ENCODE data around the gene SMYD3. TPM values are rescaled to one million over a fixed set of nuclear protein-coding genes. Genes with fewer than 3 reads are reported as not detected.
"Not testable (repeated sequence)": the region's sequence is repeated elsewhere in the genome, so short reads cannot be mapped to it uniquely, and the experiment has no call there.

SMYD3 gene
- total and polyA plus RNA-seq, 5 donors from 2014 or later: 17.7 to 36.6 (median 28.9) TPM

- Mint-ChIP-seq H3K27me3 (no peaks in the 10 kb centered on the region), H3K27ac (no peak overlapping the region), H3K4me3 (no peak overlapping the region), H3K4me1 (no peaks in the 10 kb centered on the region), H3K9me3 (peaks cover 1 to 43% (median 11%) of the 10 kb centered on the region in 7 donors), H3K36me3 (no peaks in the 10 kb centered on the region)
- DNase-seq: no peak
- no peak overlapping the region for H3K27ac ChIP-seq (ENCODE audit: insufficient read depth, low read length, poor library complexity, severe bottlenecking)
- H3K36me3 ChIP-seq (ENCODE audit: control insufficient read depth, insufficient read depth, low read length): no peaks in the 10 kb centered on the region
- no peak overlapping the region for H3K4me3 ChIP-seq (ENCODE audit: low read depth, low read length)
- no peaks in the 10 kb centered on the region for H3K27me3 ChIP-seq (ENCODE audit: control insufficient read depth, insufficient read depth, low read length)
- no peak for ATAC-seq (ENCODE audit: low read depth in 2 of 2)
- no peaks in the 10 kb centered on the region for H3K4me1 ChIP-seq (ENCODE audit: control insufficient read depth, insufficient read depth, low read length, poor library complexity, severe bottlenecking)
- peaks cover 0 to 6% of the 10 kb centered on the region in 2 experiments for H3K9me3 ChIP-seq (ENCODE audit: control insufficient read depth in 2 of 2, low read length in 2 of 2)
These were observed 776.3 kb downstream of the SMYD3 start for GRCh38 chr1:245730801-245731200.

GRCh38 chr1:245728035-245728434 is 779.0 kb downstream of the SMYD3 start:
- DNase-seq; H3K9me3 ChIP-seq (ENCODE audit: control insufficient read depth in 2 of 2, low read length in 2 of 2); H3K4me3 ChIP-seq (ENCODE audit: low read depth, low read length); H3K4me3 Mint-ChIP-seq; H3K27me3 Mint-ChIP-seq; H3K36me3 ChIP-seq (ENCODE audit: control insufficient read depth, insufficient read depth, low read length); H3K27ac ChIP-seq (ENCODE audit: insufficient read depth, low read length, poor library complexity, severe bottlenecking); H3K36me3 Mint-ChIP-seq; ATAC-seq (ENCODE audit: low read depth in 2 of 2); H3K27me3 ChIP-seq (ENCODE audit: control insufficient read depth, insufficient read depth, low read length); H3K4me1 ChIP-seq (ENCODE audit: control insufficient read depth, insufficient read depth, low read length, poor library complexity, severe bottlenecking); H3K4me1 Mint-ChIP-seq; H3K27ac Mint-ChIP-seq: not testable (repeated sequence)
- H3K9me3 Mint-ChIP-seq: peaks cover 3 to 45% (median 12%) of the 10 kb centered on the region in 7 donors

DNA sequence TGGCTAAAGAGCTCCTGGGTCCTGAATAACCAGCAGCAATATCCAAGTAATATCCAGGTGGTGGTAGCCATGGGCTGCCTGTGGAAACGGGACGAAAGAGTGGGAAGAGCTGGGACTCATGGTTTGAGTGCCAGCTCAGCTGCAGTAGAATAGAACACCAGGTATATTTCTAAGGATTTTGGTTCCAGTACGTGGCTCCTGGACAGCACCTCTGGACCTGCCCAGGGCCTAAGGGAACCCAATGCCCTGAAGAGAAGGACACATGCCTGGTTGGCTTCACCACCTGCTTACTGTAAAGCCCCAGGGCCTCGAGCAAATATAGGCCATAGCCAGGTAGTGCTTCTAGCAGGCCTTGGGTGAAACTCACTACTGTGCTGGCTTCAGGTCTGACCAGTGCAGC is 785.6 kb downstream of the SMYD3 start:
- H3K4me3 ChIP-seq (ENCODE audit: low read depth, low read length): no peak overlapping the region
- no peaks in the 10 kb centered on the region for H3K27me3 ChIP-seq (ENCODE audit: control insufficient read depth, insufficient read depth, low read length)
- DNase-seq (no peak), ATAC-seq (ENCODE audit: low read depth in 2 of 2) (no peak)
- no peaks in the 10 kb centered on the region for H3K36me3 ChIP-seq (ENCODE audit: control insufficient read depth, insufficient read depth, low read length)
- Mint-ChIP-seq H3K27me3 (peaks cover 7% of the 10 kb centered on the region), H3K9me3 (peaks cover 0 to 12% (median 5%) of the 10 kb centered on the region in 7 donors), H3K4me1 (peaks cover 0 to 2% (median 0%) of the 10 kb centered on the region in 4 donors), H3K36me3 (no peaks in the 10 kb centered on the region), H3K27ac (no peak overlapping the region), H3K4me3 (no peak overlapping the region)
- no peaks in the 10 kb centered on the region for H3K9me3 ChIP-seq (ENCODE audit: control insufficient read depth in 2 of 2, low read length in 2 of 2)
- H3K27ac ChIP-seq (ENCODE audit: insufficient read depth, low read length, poor library complexity, severe bottlenecking): no peak overlapping the region
- no peaks in the 10 kb centered on the region for H3K4me1 ChIP-seq (ENCODE audit: control insufficient read depth, insufficient read depth, low read length, poor library complexity, severe bottlenecking)

DNA sequence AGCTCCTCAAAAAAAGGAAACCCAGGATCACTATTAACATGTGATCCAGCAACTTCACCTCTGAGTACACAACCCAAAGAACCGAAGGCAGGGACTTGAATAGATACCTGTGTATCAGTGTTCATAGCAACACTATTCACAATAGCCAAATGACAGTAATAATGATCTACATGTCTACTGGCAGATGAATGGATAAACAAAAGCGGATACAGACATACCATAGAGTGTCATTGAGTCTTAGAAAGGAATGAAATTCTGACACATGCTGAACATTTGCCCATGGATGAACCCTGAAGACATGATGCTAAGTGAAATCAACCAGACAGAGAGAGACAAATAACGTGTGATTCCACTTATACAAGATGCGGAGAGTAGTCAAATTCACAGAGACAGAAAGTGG is 788.1 kb downstream of the SMYD3 start:
- Histone ChIP-seq H3K4me1 (ENCODE audit: control insufficient read depth, insufficient read depth, low read length, poor library complexity, severe bottlenecking) (no peaks in the 10 kb centered on the region), H3K27me3 (ENCODE audit: control insufficient read depth, insufficient read depth, low read length) (no peaks in the 10 kb centered on the region), H3K36me3 (ENCODE audit: control insufficient read depth, insufficient read depth, low read length) (no peaks in the 10 kb centered on the region), H3K9me3 (ENCODE audit: control insufficient read depth in 2 of 2, low read length in 2 of 2) (no peaks in the 10 kb centered on the region), H3K27ac (ENCODE audit: insufficient read depth, low read length, poor library complexity, severe bottlenecking) (no peak overlapping the region), H3K4me3 (ENCODE audit: low read depth, low read length) (no peak overlapping the region)
- no peaks in the 10 kb centered on the region for H3K36me3 Mint-ChIP-seq
- DNase-seq (no peak), ATAC-seq (ENCODE audit: low read depth in 2 of 2) (no peak)
- H3K27ac Mint-ChIP-seq: no peak overlapping the region
- H3K9me3 Mint-ChIP-seq: peaks cover 0 to 7% (median 1%) of the 10 kb centered on the region in 7 donors
- peaks cover 0 to 2% (median 0%) of the 10 kb centered on the region in 4 donors for H3K4me1 Mint-ChIP-seq
- peaks cover 7% of the 10 kb centered on the region for H3K27me3 Mint-ChIP-seq
- no peak overlapping the region for H3K4me3 Mint-ChIP-seq

- no peak overlapping the region for H3K4me3 ChIP-seq (ENCODE audit: low read depth, low read length)
- DNase-seq: no peak
- H3K27me3 ChIP-seq (ENCODE audit: control insufficient read depth, insufficient read depth, low read length): no peaks in the 10 kb centered on the region
- H3K9me3 ChIP-seq (ENCODE audit: control insufficient read depth in 2 of 2, low read length in 2 of 2): no peaks in the 10 kb centered on the region
- no peak for ATAC-seq (ENCODE audit: low read depth in 2 of 2)
- Mint-ChIP-seq H3K4me1 (peaks cover 0 to under 1% (median 0%) of the 10 kb centered on the region in 4 donors), H3K27me3 (peaks cover 7% of the 10 kb centered on the region), H3K27ac (no peak overlapping the region), H3K4me3 (no peak overlapping the region), H3K36me3 (no peaks in the 10 kb centered on the region), H3K9me3 (peaks cover 0 to 7% (median 0%) of the 10 kb centered on the region in 7 donors)
- no peaks in the 10 kb centered on the region for H3K36me3 ChIP-seq (ENCODE audit: control insufficient read depth, insufficient read depth, low read length)
- no peaks in the 10 kb centered on the region for H3K4me1 ChIP-seq (ENCODE audit: control insufficient read depth, insufficient read depth, low read length, poor library complexity, severe bottlenecking)
- H3K27ac ChIP-seq (ENCODE audit: insufficient read depth, low read length, poor library complexity, severe bottlenecking): no peak overlapping the region
These were observed 789.0 kb downstream of the SMYD3 start for GRCh38 chr1:245718123-245718522.

GRCh38 chr1:245717611-245718010 is 789.5 kb downstream of the SMYD3 start:
- ATAC-seq (ENCODE audit: low read depth in 2 of 2): no peak

DNA sequence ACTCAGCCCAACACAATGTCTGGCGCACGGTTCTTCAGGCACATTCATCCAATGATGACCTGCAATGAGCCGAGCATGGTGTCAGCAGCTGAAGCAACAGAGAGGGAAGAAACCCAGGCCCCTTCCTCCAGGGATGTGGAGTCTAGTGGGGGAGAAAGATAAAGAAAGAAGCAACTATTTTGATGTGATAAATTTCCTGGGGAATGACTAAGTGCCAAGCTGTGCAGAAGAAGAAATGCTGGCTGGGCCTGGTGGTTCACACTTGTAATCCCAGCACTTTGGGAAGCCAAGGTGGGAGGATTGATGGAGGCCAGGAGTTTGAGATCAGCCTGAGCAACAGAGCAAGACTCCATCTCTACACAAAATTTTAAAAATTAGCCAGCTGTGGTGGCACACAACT is 790.5 kb downstream of the SMYD3 start:
- Mint-ChIP-seq H3K4me1 (no peaks in the 10 kb centered on the region), H3K4me3 (no peak overlapping the region), H3K27ac (no peak overlapping the region), H3K36me3 (no peaks in the 10 kb centered on the region), H3K27me3 (peaks cover 7% of the 10 kb centered on the region), H3K9me3 (peaks cover 0 to 5% (median 0%) of the 10 kb centered on the region in 7 donors)
- no peaks in the 10 kb centered on the region for H3K9me3 ChIP-seq (ENCODE audit: control insufficient read depth in 2 of 2, low read length in 2 of 2)
- DNase-seq (no peak), ATAC-seq (ENCODE audit: low read depth in 2 of 2) (no peak)
- no peaks in the 10 kb centered on the region for H3K4me1 ChIP-seq (ENCODE audit: control insufficient read depth, insufficient read depth, low read length, poor library complexity, severe bottlenecking)
- no peaks in the 10 kb centered on the region for H3K27me3 ChIP-seq (ENCODE audit: control insufficient read depth, insufficient read depth, low read length)
- H3K27ac ChIP-seq (ENCODE audit: insufficient read depth, low read length, poor library complexity, severe bottlenecking): no peak overlapping the region
- no peaks in the 10 kb centered on the region for H3K36me3 ChIP-seq (ENCODE audit: control insufficient read depth, insufficient read depth, low read length)
- no peak overlapping the region for H3K4me3 ChIP-seq (ENCODE audit: low read depth, low read length)

More at GRCh38 chr1:245717611-245718010, 789.5 kb downstream of the SMYD3 start:
- Mint-ChIP-seq H3K4me1 (no peaks in the 10 kb centered on the region), H3K9me3 (peaks cover 0 to 7% (median 0%) of the 10 kb centered on the region in 7 donors), H3K27ac (no peak overlapping the region), H3K36me3 (no peaks in the 10 kb centered on the region), H3K4me3 (no peak overlapping the region), H3K27me3 (peaks cover 7% of the 10 kb centered on the region)
- no peak overlapping the region for H3K27ac ChIP-seq (ENCODE audit: insufficient read depth, low read length, poor library complexity, severe bottlenecking)
- H3K27me3 ChIP-seq (ENCODE audit: control insufficient read depth, insufficient read depth, low read length): no peaks in the 10 kb centered on the region
- H3K4me1 ChIP-seq (ENCODE audit: control insufficient read depth, insufficient read depth, low read length, poor library complexity, severe bottlenecking): no peaks in the 10 kb centered on the region
- no peak overlapping the region for H3K4me3 ChIP-seq (ENCODE audit: low read depth, low read length)
- no peaks in the 10 kb centered on the region for H3K9me3 ChIP-seq (ENCODE audit: control insufficient read depth in 2 of 2, low read length in 2 of 2)
- no peak for DNase-seq
- H3K36me3 ChIP-seq (ENCODE audit: control insufficient read depth, insufficient read depth, low read length): no peaks in the 10 kb centered on the region

DNA sequence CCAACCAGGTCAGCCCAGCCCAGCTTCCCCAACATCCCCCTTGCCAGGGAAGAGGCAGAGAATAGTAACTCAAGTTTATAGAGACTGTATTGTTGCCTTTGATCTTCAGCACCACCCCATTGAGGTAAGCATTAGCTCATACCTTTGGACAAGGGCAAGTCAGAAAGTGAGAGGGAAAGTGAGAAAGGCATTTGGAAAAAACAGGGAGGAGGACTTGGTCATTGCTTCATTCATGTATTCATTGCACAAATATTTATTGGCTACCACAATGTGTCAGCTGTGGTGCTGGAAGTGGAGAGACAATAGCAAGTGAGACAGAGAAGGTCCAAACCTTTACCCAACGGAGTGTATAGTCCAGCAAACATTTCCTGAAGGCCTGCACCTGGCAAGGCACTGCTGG is 791.1 kb downstream of the SMYD3 start:
- Histone ChIP-seq H3K27ac (ENCODE audit: insufficient read depth, low read length, poor library complexity, severe bottlenecking) (no peak overlapping the region), H3K27me3 (ENCODE audit: control insufficient read depth, insufficient read depth, low read length) (no peaks in the 10 kb centered on the region), H3K4me3 (ENCODE audit: low read depth, low read length) (no peak overlapping the region), H3K36me3 (ENCODE audit: control insufficient read depth, insufficient read depth, low read length) (no peaks in the 10 kb centered on the region), H3K9me3 (ENCODE audit: control insufficient read depth in 2 of 2, low read length in 2 of 2) (no peaks in the 10 kb centered on the region), H3K4me1 (ENCODE audit: control insufficient read depth, insufficient read depth, low read length, poor library complexity, severe bottlenecking) (no peaks in the 10 kb centered on the region)
- Mint-ChIP-seq H3K27me3 (peaks cover 7% of the 10 kb centered on the region), H3K36me3 (no peaks in the 10 kb centered on the region), H3K4me3 (no peak overlapping the region), H3K9me3 (peaks cover 0 to 3% (median 0%) of the 10 kb centered on the region in 7 donors), H3K4me1 (no peaks in the 10 kb centered on the region), H3K27ac (no peak overlapping the region)
- ATAC-seq (ENCODE audit: low read depth in 2 of 2) (no peak), DNase-seq (no peak)

Measured in CD4-positive, CD25-positive, alpha-beta regulatory T cell (primary cell).